Prostate gland (tissue), 2 donors: ENCODE results near the gene FAM241B.

Source experiments
- POLR2A ChIP-seq: fragments of 450-650 bp; IDR thresholded peaks from one replicate; pipeline ENCODE4 v1.6.1; 2016; ENCODE audit warnings: antibody characterized with exemption, mild to moderate bottlenecking
- POLR2AphosphoS5 ChIP-seq: sonication (generic); formaldehyde crosslinking; IDR thresholded peaks from one replicate; pipeline ENCODE4 v1.6.1; 2017; ENCODE audit warnings: antibody characterized with exemption
- TF ChIP-seq, protein P1 (sequence below), 4 experiments: fragments of 200-600 bp in 2 of 4; fragments of 450-650 bp in 2 of 4; sonication (generic) in 2 of 4; IDR thresholded peaks; 1 replicate in 3 of 4; 2 replicates in 1 of 4; pipeline ENCODE4 v1.5.1; 2016 to 2019; ENCODE audit warnings: antibody characterized with exemption in 4 of 4, mild to moderate bottlenecking in 2 of 4, moderate library complexity in 2 of 4

DNA sequence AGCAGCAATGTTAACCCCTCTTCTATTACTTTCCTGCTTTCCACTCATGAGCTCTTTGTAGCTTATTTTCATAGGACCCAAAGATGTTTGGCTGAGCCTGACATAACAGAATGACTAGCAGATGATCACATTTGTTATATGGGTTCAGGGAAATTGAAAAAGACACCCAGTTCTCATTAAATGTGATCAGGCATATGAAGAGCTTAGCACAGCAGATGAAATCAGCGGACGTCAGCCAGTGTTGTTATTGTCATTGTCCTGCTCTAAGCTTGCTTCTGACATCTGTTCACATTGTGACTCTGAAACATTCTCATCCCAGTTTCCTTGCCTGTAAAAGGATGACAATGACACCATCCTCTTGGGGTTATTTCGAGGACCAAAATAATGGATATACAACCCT lies 43.5 kb downstream of the FAM241B start:
- TF ChIP-seq POLR2A, result no peak
- TF ChIP-seq POLR2AphosphoS5, result no peak
- TF ChIP-seq, protein P1, sequence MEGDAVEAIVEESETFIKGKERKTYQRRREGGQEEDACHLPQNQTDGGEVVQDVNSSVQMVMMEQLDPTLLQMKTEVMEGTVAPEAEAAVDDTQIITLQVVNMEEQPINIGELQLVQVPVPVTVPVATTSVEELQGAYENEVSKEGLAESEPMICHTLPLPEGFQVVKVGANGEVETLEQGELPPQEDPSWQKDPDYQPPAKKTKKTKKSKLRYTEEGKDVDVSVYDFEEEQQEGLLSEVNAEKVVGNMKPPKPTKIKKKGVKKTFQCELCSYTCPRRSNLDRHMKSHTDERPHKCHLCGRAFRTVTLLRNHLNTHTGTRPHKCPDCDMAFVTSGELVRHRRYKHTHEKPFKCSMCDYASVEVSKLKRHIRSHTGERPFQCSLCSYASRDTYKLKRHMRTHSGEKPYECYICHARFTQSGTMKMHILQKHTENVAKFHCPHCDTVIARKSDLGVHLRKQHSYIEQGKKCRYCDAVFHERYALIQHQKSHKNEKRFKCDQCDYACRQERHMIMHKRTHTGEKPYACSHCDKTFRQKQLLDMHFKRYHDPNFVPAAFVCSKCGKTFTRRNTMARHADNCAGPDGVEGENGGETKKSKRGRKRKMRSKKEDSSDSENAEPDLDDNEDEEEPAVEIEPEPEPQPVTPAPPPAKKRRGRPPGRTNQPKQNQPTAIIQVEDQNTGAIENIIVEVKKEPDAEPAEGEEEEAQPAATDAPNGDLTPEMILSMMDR (IDR thresholded peaks at IDR 0.05), result no peak
